ENCODE measurements around the gene PIGS. TPM values are rescaled to one million over a fixed set of nuclear protein-coding genes. Genes with fewer than 3 reads are reported as not detected.

The PIGS gene
- total and polyA plus RNA-seq, 9 of the 15 experiments (the other 6 are each of a cell fraction or from before 2014, with no cell fraction given), result 47.5 to 138 (median 57.6) TPM

GRCh38 chr17:28575126-28575795 is 3.9 kb upstream of the PIGS start (continued):
- no peak for TF ChIP-seq SIN3A (IDR thresholded peaks at IDR 0.05; ENCODE audit: borderline replicate concordance in 2 of 2, control insufficient read depth in 1 of 2, low read depth in 2 of 2, low read length in 2 of 2)
- peak; percentile 51; the same call in 1 of the 2 replicates for TF ChIP-seq ZBTB33 (CRISPR knock-in tag; IDR thresholded peaks at IDR 0.05)
- peak; percentile 41 for TF ChIP-seq KDM5B (IDR thresholded peaks at IDR 0.05; ENCODE audit: insufficient replicate concordance, low read depth, low read length)

DNA sequence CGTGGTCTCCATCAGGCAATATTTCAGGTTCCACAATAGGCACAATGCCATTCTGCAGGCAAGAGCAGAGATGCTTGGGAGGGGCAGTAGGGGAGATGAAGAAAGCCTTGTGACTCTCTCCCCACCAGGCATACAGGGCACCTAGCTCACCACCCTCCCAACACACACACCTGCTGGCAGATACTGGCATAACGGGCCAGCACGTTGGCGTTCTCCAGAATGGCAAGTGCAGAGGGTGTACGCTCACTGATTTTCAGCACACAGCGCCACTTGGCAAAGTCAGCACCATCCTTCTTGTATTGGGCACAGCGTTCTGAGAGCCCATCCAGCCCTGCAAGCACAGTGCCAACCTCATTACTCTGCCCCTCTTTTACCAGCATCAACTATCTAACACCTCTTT is 3.2 kb upstream of the PIGS start:
- Histone ChIP-seq H3K79me2 (ENCODE audit: control insufficient read depth, insufficient read depth, low read length) (peaks cover 46% of the 10 kb centered on the region), H3K4me3 (no peak overlapping the region), H3K9me3 (replicated peaks; ENCODE audit: control insufficient read depth, insufficient read depth, low read depth, low read length) (no peaks in the 10 kb centered on the region), H4K20me1 (replicated peaks; ENCODE audit: control insufficient read depth, insufficient read depth, low read length) (0 out of 2 replicates have a peak, but pooled peaks cover 10% of the 10 kb centered on the region), H3K4me1 (replicated peaks in 1 of 2; ENCODE audit: control insufficient read depth in 2 of 2, insufficient read depth in 2 of 2, low read length in 2 of 2) (peaks cover 32 to 36% of the 10 kb centered on the region in 2 experiments), H3K4me2 (ENCODE audit: insufficient read depth, low read length) (0 out of 2 replicates have a peak overlapping the region, but pooled peaks have one; percentile 80), H3K9me1 (ENCODE audit: control insufficient read depth, insufficient read depth, low read length) (peaks cover 18% of the 10 kb centered on the region), H3K9ac (ENCODE audit: insufficient read depth in 1 of 2, low read depth in 2 of 2, low read length in 2 of 2) (peak overlapping the region in 1 of 2 experiments; percentile 41; a peak in 1 of 4 replicates), H3K36me3 (ENCODE audit: control insufficient read depth, insufficient read depth, low read length) (peaks cover 57% of the 10 kb centered on the region), H2AFZ (ENCODE audit: low read depth, low read length) (no peak overlapping the region), H3K27ac (ENCODE audit: extremely low read depth, low read depth, low read length) (no peak overlapping the region), H3K27me3 (ENCODE audit: control insufficient read depth in 2 of 2, insufficient read depth in 2 of 2, low read length in 2 of 2) (no peaks in the 10 kb centered on the region)
- ChIA-PET CTCF (ENCODE audit: low intra/inter-chr PET ratio) (no interaction called here), POLR2A (interaction anchor here (0.5 to 16.7 kb wide), 5 partner anchors 10 to 370 kb away, joined by 3 to 274 read pairs (median 4); partner anchors contain the start of genes SPAG5 and UNC119)
- BruUV-seq (replicated peaks), result no TSS peak
- WGBS (ENCODE audit: insufficient coverage, low coverage, missing lambda C conversion rate), result 80% methylated on average over 7 of the region's 7 CpGs
- no peak for FAIRE-seq
- in situ Hi-C loops (cut with MboI), result no loop called here
- DNase-seq (ENCODE audit: extremely low read depth in 1 of 4, low spot score in 3 of 4), result no peak
- ATAC-seq, result no peak
- intact Hi-C loops (cut with micrococcal nuclease), result no loop called here
- TF ChIP-seq, protein P1, sequence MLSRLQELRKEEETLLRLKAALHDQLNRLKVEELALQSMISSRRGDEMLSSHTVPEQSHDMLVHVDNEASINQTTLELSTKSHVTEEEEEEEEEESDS (CRISPR knock-in tag; IDR thresholded peaks at IDR 0.05), result no peak
- no peak for TF ChIP-seq ATF1 (CRISPR knock-in tag; IDR thresholded peaks at IDR 0.05)
- no peak for TF ChIP-seq ATF1 (tag; IDR thresholded peaks at IDR 0.05)
- TF ChIP-seq ZNF707 (CRISPR knock-in tag; conservative IDR thresholded peaks at IDR 0.05), result no peak
- TF ChIP-seq ELF2 (CRISPR knock-in tag; IDR thresholded peaks at IDR 0.05), result no peak
- TF ChIP-seq ZMIZ1 (IDR thresholded peaks at IDR 0.05; ENCODE audit: low read depth in 2 of 2, low read length in 2 of 2), result no peak
- no peak for TF ChIP-seq KLF1 (tag; IDR thresholded peaks at IDR 0.05)
- TF ChIP-seq HIVEP1 (CRISPR knock-in tag; IDR thresholded peaks at IDR 0.05), result no peak
- TF ChIP-seq, protein P2, sequence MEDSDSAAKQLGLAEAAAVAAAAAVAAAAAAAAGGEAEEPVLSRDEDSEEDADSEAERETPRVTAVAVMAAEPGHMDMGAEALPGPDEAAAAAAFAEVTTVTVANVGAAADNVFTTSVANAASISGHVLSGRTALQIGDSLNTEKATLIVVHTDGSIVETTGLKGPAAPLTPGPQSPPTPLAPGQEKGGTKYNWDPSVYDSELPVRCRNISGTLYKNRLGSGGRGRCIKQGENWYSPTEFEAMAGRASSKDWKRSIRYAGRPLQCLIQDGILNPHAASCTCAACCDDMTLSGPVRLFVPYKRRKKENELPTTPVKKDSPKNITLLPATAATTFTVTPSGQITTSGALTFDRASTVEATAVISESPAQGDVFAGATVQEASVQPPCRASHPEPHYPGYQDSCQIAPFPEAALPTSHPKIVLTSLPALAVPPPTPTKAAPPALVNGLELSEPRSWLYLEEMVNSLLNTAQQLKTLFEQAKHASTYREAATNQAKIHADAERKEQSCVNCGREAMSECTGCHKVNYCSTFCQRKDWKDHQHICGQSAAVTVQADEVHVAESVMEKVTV (CRISPR knock-in tag; IDR thresholded peaks at IDR 0.05), result no peak
- no peak for TF ChIP-seq SIN3A (IDR thresholded peaks at IDR 0.05; ENCODE audit: borderline replicate concordance in 2 of 2, control insufficient read depth in 1 of 2, low read depth in 2 of 2, low read length in 2 of 2)
